Trophoblast cell (in vitro differentiated cells and primary cell): ENCODE measurements around the gene ALG8.
A peak's percentile ranks its signal among the peaks of the same experiment; 100 is the strongest.

Experiments used
- DNase-seq, 2 donors: peaks; one replicate each; pipeline ENCODE4 v3.0.0-alpha.2; 2016
- H2AFZ ChIP-seq: 2 replicates; pipeline ENCODE4 v1.6.1; 2013; ENCODE audit warnings: low read length, moderate library complexity, mild to moderate bottlenecking; ENCODE audit not compliant: insufficient read depth, poor library complexity
- H2AK5ac ChIP-seq: 2 replicates; pipeline ENCODE4 v1.6.1; 2013; ENCODE audit warnings: mild to moderate bottlenecking, low read length
- H2BK120ac ChIP-seq: 2 replicates; pipeline ENCODE4 v1.6.1; 2013; ENCODE audit warnings: low read length, mild to moderate bottlenecking, moderate library complexity; ENCODE audit not compliant: insufficient read depth, poor library complexity
- H2BK12ac ChIP-seq: 2 replicates; pipeline ENCODE4 v1.6.1; 2013; ENCODE audit warnings: mild to moderate bottlenecking, low read length, moderate library complexity
- H2BK5ac ChIP-seq: 2 replicates; pipeline ENCODE4 v1.6.1; 2013; ENCODE audit warnings: low read length, low read depth, moderate library complexity, mild to moderate bottlenecking; ENCODE audit not compliant: poor library complexity
- H3K14ac ChIP-seq: 2 replicates; pipeline ENCODE4 v1.6.1; 2013; ENCODE audit warnings: mild to moderate bottlenecking, low read length
- H3K18ac ChIP-seq: 2 replicates; pipeline ENCODE4 v1.6.1; 2013; ENCODE audit warnings: mild to moderate bottlenecking, low read length
- H3K23ac ChIP-seq: 2 replicates; pipeline ENCODE4 v1.6.1; 2013; ENCODE audit warnings: low read length
- H3K27ac ChIP-seq: 2 replicates; pipeline ENCODE4 v1.5.1; 2013; ENCODE audit warnings: low read depth, mild to moderate bottlenecking, inconsistent platforms, low read length, moderate library complexity
- H3K27me3 ChIP-seq: 2 replicates; pipeline ENCODE4 v1.6.1; 2013; ENCODE audit warnings: inconsistent platforms, mild to moderate bottlenecking, low read length, moderate library complexity; ENCODE audit not compliant: insufficient read depth
- H3K36me3 ChIP-seq, 2 experiments: 1 replicate in 1 of 2; 2 replicates in 1 of 2; pipeline ENCODE4 v1.6.1; 2013; ENCODE audit warnings: low read length in 2 of 2, mild to moderate bottlenecking in 2 of 2, moderate library complexity in 1 of 2; ENCODE audit not compliant: insufficient read depth in 2 of 2, control insufficient read depth in 1 of 2
- H3K4ac ChIP-seq: 2 replicates; pipeline ENCODE4 v1.6.1; 2013; ENCODE audit warnings: low read depth, mild to moderate bottlenecking, low read length, moderate library complexity
- H3K4me1 ChIP-seq, 2 experiments: 1 replicate in 1 of 2; 2 replicates in 1 of 2; pipeline ENCODE4 v1.6.1; 2013; ENCODE audit warnings: low read length in 2 of 2, mild to moderate bottlenecking in 2 of 2, moderate library complexity in 1 of 2; ENCODE audit not compliant: insufficient read depth in 2 of 2, control insufficient read depth in 1 of 2
- H3K4me2 ChIP-seq: 2 replicates; pipeline ENCODE4 v1.6.1; 2013; ENCODE audit warnings: inconsistent platforms, mild to moderate bottlenecking, low read length, moderate library complexity
- H3K4me3 ChIP-seq: 2 replicates; pipeline ENCODE4 v1.5.1; 2013; ENCODE audit warnings: mild to moderate bottlenecking, low read depth, low read length, inconsistent platforms
- H3K79me1 ChIP-seq: one replicate; pipeline ENCODE4 v1.6.1; 2013; ENCODE audit warnings: low read length
- H3K79me2 ChIP-seq: 2 replicates; pipeline ENCODE4 v1.6.1; 2013; ENCODE audit warnings: low read length, mild to moderate bottlenecking; ENCODE audit not compliant: control insufficient read depth, insufficient read depth, poor library complexity
- H3K9ac ChIP-seq: 2 replicates; pipeline ENCODE4 v1.6.1; 2013; ENCODE audit warnings: mild to moderate bottlenecking, low read length
- H3K9me3 ChIP-seq: 2 replicates; pipeline ENCODE4 v1.6.1; 2013; ENCODE audit warnings: low read depth, mild to moderate bottlenecking, control low read depth, inconsistent platforms, low read length; ENCODE audit not compliant: insufficient read depth
- H4K12ac ChIP-seq: 2 replicates; pipeline ENCODE4 v1.6.1; 2013; ENCODE audit warnings: low read depth, mild to moderate bottlenecking, low read length, moderate library complexity
- H4K8ac ChIP-seq: 2 replicates; pipeline ENCODE4 v1.6.1; 2013; ENCODE audit warnings: low read depth, mild to moderate bottlenecking, low read length, moderate library complexity
- H4K91ac ChIP-seq: one replicate; pipeline ENCODE4 v1.6.1; 2013; ENCODE audit warnings: low read depth, mild to moderate bottlenecking, low read length, moderate library complexity
- WGBS: extraction: QIAGEN DNeasy Blood & Tissue Kit; methylation state at CpG from one replicate; pipeline ENCODE4 v1.1.7; 2013; ENCODE audit warnings: missing lambda C conversion rate; ENCODE audit not compliant: insufficient read length, insufficient coverage; ENCODE audit errors: extremely low coverage; 5-methylcytosine and 5-hydroxymethylcytosine counted together

The ALG8 gene

GRCh38 chr11:78110830-78111229 is 28.6 kb downstream of the ALG8 start:
- Histone ChIP-seq H2BK5ac (no peak overlapping the region), H3K79me2 (no peaks in the 10 kb centered on the region), H3K27ac (no peak overlapping the region), H2AK5ac (no peak overlapping the region), H4K12ac (no peak overlapping the region), H3K4ac (no peak overlapping the region), H2BK12ac (no peak overlapping the region), H3K27me3 (no peaks in the 10 kb centered on the region), H3K36me3 (peaks cover 8 to 11% of the 10 kb centered on the region in 2 experiments), H3K9ac (no peak overlapping the region), H3K23ac (no peak overlapping the region), H2AFZ (no peak overlapping the region), H3K79me1 (no peaks in the 10 kb centered on the region), H2BK120ac (no peak overlapping the region), H3K4me1 (peaks cover 0 to 4% of the 10 kb centered on the region in 2 experiments), H3K14ac (no peak overlapping the region), H4K8ac (no peak overlapping the region), H3K4me2 (no peak overlapping the region), H3K4me3 (no peak overlapping the region), H4K91ac (no peak overlapping the region), H3K9me3 (no peaks in the 10 kb centered on the region), H3K18ac (no peak overlapping the region)
- peak; percentile 69 to 83 for DNase-seq
- WGBS, result no CpG with 5 or more reads among the region's 2 CpGs

GRCh38 chr11:78110351-78110750 is 29.1 kb downstream of the ALG8 start:
- H3K27me3 ChIP-seq, result no peaks in the 10 kb centered on the region
- no peaks in the 10 kb centered on the region for H3K79me1 ChIP-seq
- no peak overlapping the region for H4K91ac ChIP-seq

DNA sequence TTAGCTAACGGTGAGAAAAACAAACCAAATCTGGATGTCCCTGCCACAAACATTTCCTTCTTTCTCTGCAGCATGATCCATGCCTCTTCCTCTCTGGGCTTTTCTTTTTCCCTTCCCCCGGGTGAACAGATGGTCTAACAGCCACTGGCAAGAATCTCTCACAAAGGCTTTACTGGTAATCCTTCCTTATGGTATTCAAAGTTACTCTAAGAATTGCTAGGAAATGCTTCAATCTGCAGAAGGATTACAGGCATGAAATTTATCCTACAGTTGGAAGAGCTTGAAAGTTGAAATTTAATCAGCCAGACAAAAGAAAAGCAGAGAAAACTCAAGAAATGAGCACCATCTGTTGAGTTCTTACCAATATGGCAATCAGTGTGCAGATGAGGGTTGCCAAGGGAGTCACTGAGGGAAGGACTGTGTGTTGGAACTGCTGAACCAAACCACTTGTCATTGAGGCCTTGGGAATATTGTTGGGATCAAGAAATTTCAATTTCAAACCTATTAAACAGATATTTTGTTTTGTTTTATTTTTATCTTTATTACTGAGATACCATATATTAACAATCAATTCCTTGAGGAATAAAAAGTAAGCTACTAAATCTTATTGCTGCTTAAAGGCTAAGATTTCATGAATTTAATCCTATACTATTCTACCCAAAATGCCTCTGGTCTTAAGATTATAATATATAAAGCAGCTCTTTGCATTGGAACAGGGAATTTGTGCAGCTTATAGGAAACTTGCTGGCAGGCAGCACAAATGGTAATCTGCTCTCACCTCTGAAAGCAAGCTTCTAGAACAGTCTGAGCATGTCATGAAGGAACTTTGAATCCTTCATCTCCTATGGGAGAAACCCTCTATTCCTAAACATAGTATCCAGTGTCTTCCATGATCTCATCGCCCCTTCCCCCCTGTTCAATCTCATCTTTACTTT is 30.1 kb downstream of the ALG8 start:
- H3K27me3 ChIP-seq, result no peaks in the 10 kb centered on the region
- H3K4ac ChIP-seq, result no peak overlapping the region
- no peak overlapping the region for H2BK5ac ChIP-seq
- H4K12ac ChIP-seq, result no peak overlapping the region
- no peak overlapping the region for H3K4me3 ChIP-seq
- H4K91ac ChIP-seq, result no peak overlapping the region
- no peak overlapping the region for H3K27ac ChIP-seq
- H3K18ac ChIP-seq, result no peak overlapping the region
- H2AK5ac ChIP-seq, result no peak overlapping the region
- H4K8ac ChIP-seq, result no peak overlapping the region
- no peak overlapping the region for H3K23ac ChIP-seq
- no peak overlapping the region for H2AFZ ChIP-seq
- peaks cover 6 to 11% of the 10 kb centered on the region in 2 experiments for H3K36me3 ChIP-seq
- H3K79me2 ChIP-seq, result no peaks in the 10 kb centered on the region
- H3K79me1 ChIP-seq, result no peaks in the 10 kb centered on the region
- H2BK120ac ChIP-seq, result no peak overlapping the region
- peaks cover 0 to 4% of the 10 kb centered on the region in 2 experiments for H3K4me1 ChIP-seq
- no peak overlapping the region for H3K4me2 ChIP-seq
- no peak for DNase-seq
- H2BK12ac ChIP-seq, result no peak overlapping the region
- no CpG with 5 or more reads among the region's 3 CpGs for WGBS
- H3K14ac ChIP-seq, result no peak overlapping the region
- H3K9ac ChIP-seq, result no peak overlapping the region
- H3K9me3 ChIP-seq, result no peaks in the 10 kb centered on the region

More at GRCh38 chr11:78110351-78110750, 29.1 kb downstream of the ALG8 start:
- Histone ChIP-seq H3K4ac (no peak overlapping the region), H3K23ac (no peak overlapping the region), H3K18ac (no peak overlapping the region), H3K27ac (no peak overlapping the region), H3K9ac (no peak overlapping the region), H3K4me1 (peaks cover 0 to 4% of the 10 kb centered on the region in 2 experiments), H3K4me3 (no peak overlapping the region), H3K79me2 (no peaks in the 10 kb centered on the region), H3K9me3 (no peaks in the 10 kb centered on the region), H2BK12ac (no peak overlapping the region), H3K4me2 (no peak overlapping the region), H2AFZ (no peak overlapping the region), H3K36me3 (peaks cover 8 to 11% of the 10 kb centered on the region in 2 experiments), H2BK5ac (no peak overlapping the region), H2AK5ac (no peak overlapping the region), H3K14ac (no peak overlapping the region), H2BK120ac (no peak overlapping the region), H4K12ac (no peak overlapping the region), H4K8ac (no peak overlapping the region)
- no CpG with 5 or more reads among the region's 5 CpGs for WGBS
- DNase-seq, result no peak

DNA sequence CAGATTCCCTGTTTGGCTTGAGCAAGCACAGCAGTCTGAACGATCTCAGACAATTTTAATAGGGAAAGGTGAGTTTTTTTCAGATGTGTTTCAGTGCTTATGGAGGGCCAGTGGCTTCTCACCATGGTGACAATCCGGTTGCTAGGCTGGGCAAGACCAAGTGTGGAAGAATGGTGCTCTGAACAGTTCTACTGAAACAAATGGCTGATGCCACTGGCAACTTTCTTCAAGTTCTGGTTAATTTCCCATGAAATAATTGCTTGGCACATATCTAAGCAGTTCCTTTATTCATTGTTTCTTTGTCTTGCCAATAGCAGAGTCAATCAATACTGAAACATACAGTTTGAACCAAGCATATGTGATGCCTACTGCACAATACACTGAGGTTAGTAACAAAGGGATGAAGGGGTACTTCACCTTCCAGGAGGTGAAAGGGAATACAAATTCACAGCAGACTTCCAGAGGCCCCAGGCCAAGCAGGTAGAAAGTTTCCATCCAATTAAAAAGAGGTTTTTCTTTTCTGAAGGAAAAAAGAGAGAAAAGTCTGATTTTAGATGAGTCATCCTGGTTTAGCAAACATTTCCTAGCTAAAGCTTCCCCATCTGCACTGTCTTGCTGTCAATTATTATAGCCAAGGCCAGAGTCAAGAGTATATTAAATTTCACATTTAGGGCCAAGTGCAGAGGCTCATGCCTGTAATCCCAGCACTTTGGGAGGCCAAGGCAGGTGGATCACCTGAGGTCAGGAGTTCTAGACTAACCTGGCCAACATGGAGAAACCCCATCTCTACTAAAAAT is 38.6 kb downstream of the ALG8 start:
- Histone ChIP-seq H2AFZ (no peak overlapping the region), H3K9ac (no peak overlapping the region), H3K4me1 (no peaks in the 10 kb centered on the region), H3K79me2 (no peaks in the 10 kb centered on the region), H4K8ac (no peak overlapping the region), H4K12ac (no peak overlapping the region), H3K18ac (no peak overlapping the region), H3K79me1 (no peaks in the 10 kb centered on the region), H3K4ac (no peak overlapping the region), H3K27ac (no peak overlapping the region), H3K27me3 (no peaks in the 10 kb centered on the region), H3K4me2 (no peak overlapping the region), H4K91ac (no peak overlapping the region), H3K4me3 (no peak overlapping the region), H3K14ac (no peak overlapping the region), H3K23ac (no peak overlapping the region), H3K9me3 (no peaks in the 10 kb centered on the region), H3K36me3 (peaks cover 6 to 8% of the 10 kb centered on the region in 2 experiments), H2BK12ac (no peak overlapping the region), H2BK120ac (no peak overlapping the region), H2BK5ac (no peak overlapping the region), H2AK5ac (no peak overlapping the region)
- WGBS, result no CpG with 5 or more reads among the region's 2 CpGs
- DNase-seq, result no peak
